Measurements from ENCODE around the gene ID4. TPM values are rescaled to one million over a fixed set of nuclear protein-coding genes. Genes with fewer than 3 reads are reported as not detected.

ID4 gene
- total and polyA plus RNA-seq, 2 donors from 2014 or later: 17.9 to 60.4 TPM

DNA sequence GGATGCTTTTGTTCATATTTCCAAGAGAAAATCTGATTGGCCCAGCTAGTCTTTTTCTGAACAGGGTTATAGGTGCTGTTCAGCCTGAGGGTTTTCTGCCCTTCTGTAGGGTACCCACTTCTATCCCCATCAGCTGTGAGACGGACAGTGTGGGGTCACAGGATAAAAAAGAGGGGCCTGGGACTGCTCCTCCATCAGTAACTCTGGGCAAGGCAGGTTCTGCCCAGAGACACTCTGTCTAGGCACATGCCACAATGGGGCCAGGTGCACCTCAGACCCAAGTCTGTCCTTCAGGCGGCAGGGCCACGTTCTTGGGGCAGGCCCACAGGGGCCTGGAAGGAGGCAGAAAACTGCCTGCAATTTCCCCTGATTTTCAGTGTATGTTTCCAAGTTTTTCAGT, 20.0 kb downstream of the ID4 start:
- Histone ChIP-seq H3K27ac (ENCODE audit: low read depth in 2 of 2, low read length in 2 of 2) (no peak overlapping the region), H3K9ac (ENCODE audit: low read length in 3 of 3) (no peak overlapping the region), H3K27me3 (ENCODE audit: control insufficient read depth, insufficient read depth, low read length) (no peaks in the 10 kb centered on the region), H3K4me3 (ENCODE audit: low read length in 3 of 3) (no peak overlapping the region), H3K9me3 (ENCODE audit: control insufficient read depth in 2 of 3, insufficient read depth in 1 of 3, low read length in 3 of 3) (no peaks in the 10 kb centered on the region), H3K36me3 (ENCODE audit: control insufficient read depth in 2 of 3, insufficient read depth in 3 of 3, low read length in 3 of 3) (no peaks in the 10 kb centered on the region), H3K4me1 (ENCODE audit: control insufficient read depth in 2 of 3, insufficient read depth in 2 of 3, low read depth in 1 of 3, low read length in 3 of 3) (no peaks in the 10 kb centered on the region)
- FAIRE-seq (no peak), DNase-seq (no peak)
- intact Hi-C loops (cut with DNase I): loop anchor here (10.0 kb wide), 1 partner anchor 872 kb away; no protein-coding TSS in a partner anchor
- TF ChIP-seq, protein P1, sequence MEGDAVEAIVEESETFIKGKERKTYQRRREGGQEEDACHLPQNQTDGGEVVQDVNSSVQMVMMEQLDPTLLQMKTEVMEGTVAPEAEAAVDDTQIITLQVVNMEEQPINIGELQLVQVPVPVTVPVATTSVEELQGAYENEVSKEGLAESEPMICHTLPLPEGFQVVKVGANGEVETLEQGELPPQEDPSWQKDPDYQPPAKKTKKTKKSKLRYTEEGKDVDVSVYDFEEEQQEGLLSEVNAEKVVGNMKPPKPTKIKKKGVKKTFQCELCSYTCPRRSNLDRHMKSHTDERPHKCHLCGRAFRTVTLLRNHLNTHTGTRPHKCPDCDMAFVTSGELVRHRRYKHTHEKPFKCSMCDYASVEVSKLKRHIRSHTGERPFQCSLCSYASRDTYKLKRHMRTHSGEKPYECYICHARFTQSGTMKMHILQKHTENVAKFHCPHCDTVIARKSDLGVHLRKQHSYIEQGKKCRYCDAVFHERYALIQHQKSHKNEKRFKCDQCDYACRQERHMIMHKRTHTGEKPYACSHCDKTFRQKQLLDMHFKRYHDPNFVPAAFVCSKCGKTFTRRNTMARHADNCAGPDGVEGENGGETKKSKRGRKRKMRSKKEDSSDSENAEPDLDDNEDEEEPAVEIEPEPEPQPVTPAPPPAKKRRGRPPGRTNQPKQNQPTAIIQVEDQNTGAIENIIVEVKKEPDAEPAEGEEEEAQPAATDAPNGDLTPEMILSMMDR (IDR thresholded peaks at IDR 0.05; ENCODE audit: borderline replicate concordance, extremely low read depth, insufficient read depth): no peak

DNA sequence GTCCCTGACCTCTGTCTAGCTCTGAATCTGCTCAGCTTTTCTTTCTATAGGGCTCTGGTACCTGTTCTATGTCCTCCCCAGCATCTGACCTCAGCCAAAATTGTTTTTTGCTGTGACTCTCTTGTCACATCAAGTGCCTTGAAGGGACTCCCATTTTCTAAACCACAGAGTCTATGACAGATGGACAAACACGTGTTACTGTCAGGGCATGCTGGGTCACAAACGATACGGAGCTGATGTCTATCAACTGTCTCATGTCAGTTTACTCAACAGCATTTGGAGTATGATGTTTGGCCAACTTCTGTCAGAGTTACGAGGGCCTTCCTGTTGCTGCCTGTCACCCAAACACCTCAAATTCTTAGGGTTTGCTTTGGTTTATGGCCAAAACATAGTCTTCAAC, 20.5 kb downstream of the ID4 start:
- no peak overlapping the region for H3K27ac ChIP-seq (ENCODE audit: low read depth in 2 of 2, low read length in 2 of 2)
- H3K36me3 ChIP-seq (ENCODE audit: control insufficient read depth in 2 of 3, insufficient read depth in 3 of 3, low read length in 3 of 3): no peaks in the 10 kb centered on the region
- no peak for DNase-seq
- intact Hi-C loops (cut with DNase I): loop anchor here (10.0 kb wide), 1 partner anchor 873 kb away; no protein-coding TSS in a partner anchor
- FAIRE-seq: no peak
- H3K27me3 ChIP-seq (ENCODE audit: control insufficient read depth, insufficient read depth, low read length): no peaks in the 10 kb centered on the region
- H3K4me1 ChIP-seq (ENCODE audit: control insufficient read depth in 2 of 3, insufficient read depth in 2 of 3, low read depth in 1 of 3, low read length in 3 of 3): no peaks in the 10 kb centered on the region
- no peak overlapping the region for H3K4me3 ChIP-seq (ENCODE audit: low read length in 3 of 3)
- no peak overlapping the region for H3K9ac ChIP-seq (ENCODE audit: low read length in 3 of 3)
- H3K9me3 ChIP-seq (ENCODE audit: control insufficient read depth in 2 of 3, insufficient read depth in 1 of 3, low read length in 3 of 3): no peaks in the 10 kb centered on the region
- TF ChIP-seq, protein P1 (IDR thresholded peaks at IDR 0.05; ENCODE audit: borderline replicate concordance, extremely low read depth, insufficient read depth): no peak

DNA sequence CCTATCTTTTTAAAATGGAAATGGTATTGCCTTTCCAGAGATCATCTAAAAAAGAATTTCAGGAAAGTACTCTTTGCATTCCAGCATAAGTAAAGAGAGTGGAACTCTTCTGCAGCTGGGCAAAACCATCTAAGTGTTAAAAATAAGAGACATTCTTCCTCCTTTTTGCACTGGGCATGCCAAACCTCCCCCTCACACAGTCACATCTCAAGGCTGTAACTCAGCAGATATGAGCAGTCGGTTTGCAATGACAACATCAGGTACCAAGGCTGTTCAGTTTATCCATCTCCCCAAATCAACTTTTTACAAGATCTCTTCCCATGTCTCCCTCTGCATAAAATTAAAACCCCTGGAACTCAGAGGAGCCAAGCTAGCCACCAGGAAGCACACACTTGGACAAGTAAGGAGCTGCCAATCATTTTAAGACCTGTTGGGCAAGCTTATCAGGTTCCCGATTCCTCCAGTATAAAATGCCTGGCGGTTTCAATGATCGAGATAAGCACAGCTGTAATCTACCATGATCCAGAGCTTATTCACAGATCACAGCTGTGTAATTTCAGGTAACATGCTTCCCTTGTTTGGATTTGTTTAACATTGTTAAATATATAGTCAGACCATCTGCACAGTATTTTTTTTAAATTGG, 23.2 kb downstream of the ID4 start:
- TF ChIP-seq, protein P1 (IDR thresholded peaks at IDR 0.05; ENCODE audit: borderline replicate concordance, extremely low read depth, insufficient read depth): no peak

More for the DNA sequence above, 23.2 kb downstream of the ID4 start:
- Histone ChIP-seq H3K4me1 (ENCODE audit: control insufficient read depth in 2 of 3, insufficient read depth in 2 of 3, low read depth in 1 of 3, low read length in 3 of 3) (no peaks in the 10 kb centered on the region), H3K36me3 (ENCODE audit: control insufficient read depth in 2 of 3, insufficient read depth in 3 of 3, low read length in 3 of 3) (no peaks in the 10 kb centered on the region), H3K27ac (ENCODE audit: low read depth in 2 of 2, low read length in 2 of 2) (no peak overlapping the region), H3K4me3 (ENCODE audit: low read length in 3 of 3) (no peak overlapping the region), H3K27me3 (ENCODE audit: control insufficient read depth, insufficient read depth, low read length) (no peaks in the 10 kb centered on the region), H3K9me3 (ENCODE audit: control insufficient read depth in 2 of 3, insufficient read depth in 1 of 3, low read length in 3 of 3) (no peaks in the 10 kb centered on the region), H3K9ac (ENCODE audit: low read length in 3 of 3) (no peak overlapping the region)
- intact Hi-C loops (cut with DNase I): no loop called here
- FAIRE-seq (no peak), DNase-seq (peak in 1 of 5 donors; percentile 57)
